ENCODE results near the gene TMEM87B. TPM values are rescaled to one million over a fixed set of nuclear protein-coding genes. Genes with fewer than 3 reads are reported as not detected.

The TMEM87B gene
- total RNA-seq, 2 experiments from 2014 or later = 13.9 to 22.8 TPM

DNA sequence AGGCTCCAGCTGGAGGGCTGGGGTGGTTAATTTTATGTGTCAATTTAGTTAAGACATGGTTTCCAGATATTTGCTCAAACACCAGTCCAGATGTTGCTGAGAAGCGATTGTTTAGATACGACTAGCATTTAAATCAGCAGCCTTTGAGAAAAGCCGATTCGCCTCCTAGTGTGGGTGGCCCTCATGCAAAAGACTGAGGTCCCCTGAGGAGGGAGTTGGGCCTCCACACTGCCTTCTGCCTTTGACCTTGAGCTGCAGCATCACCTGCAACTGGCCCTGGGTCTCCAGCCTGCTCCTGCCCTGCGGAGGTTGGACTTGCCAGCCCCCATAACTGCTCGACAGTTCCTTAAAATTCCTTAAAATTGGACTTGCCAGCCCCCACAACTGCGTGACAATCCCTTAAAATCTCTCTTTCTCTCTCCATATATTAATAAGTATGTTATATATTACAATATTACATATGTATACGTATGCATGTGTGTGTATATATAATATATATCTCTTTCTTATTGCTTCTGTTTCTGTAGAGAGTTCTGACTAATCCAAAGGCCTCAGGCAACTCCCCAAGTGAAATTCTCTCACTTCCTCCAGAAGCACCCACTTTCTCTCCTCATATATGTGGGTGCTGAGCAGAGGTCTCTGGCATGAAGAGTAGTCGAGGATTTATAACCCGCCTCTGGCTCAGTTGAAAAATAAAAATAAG is 97.6 kb downstream of the TMEM87B start:
- H3K79me2 ChIP-seq (ENCODE audit: insufficient read depth, low read depth, low read length) = no peaks in the 10 kb centered on the region
- H3K4me1 ChIP-seq (ENCODE audit: insufficient read depth, low read length, poor library complexity, severe bottlenecking) = peaks cover 18% of the 10 kb centered on the region
- no peaks in the 10 kb centered on the region for H4K20me1 ChIP-seq (ENCODE audit: insufficient read depth, low read length)
- no peak overlapping the region for H2AFZ ChIP-seq (ENCODE audit: low read length)
- H3K9me2 ChIP-seq (ENCODE audit: insufficient read depth, low read length) = no peaks in the 10 kb centered on the region
- no peak overlapping the region for H3K4me2 ChIP-seq (ENCODE audit: low read length)
- no peaks in the 10 kb centered on the region for H3K36me3 ChIP-seq (ENCODE audit: insufficient read depth, low read length)
- ChIA-PET CTCF (ENCODE audit: unreplicated experiment) (no interaction called here), POLR2A (no interaction called here)
- no TSS peak for BruUV-seq (replicated peaks)
- TF ChIP-seq EZH2phosphoT487 (IDR thresholded peaks at IDR 0.05; ENCODE audit: borderline replicate concordance, low read depth, low read length) (no peak), CTCF (conservative IDR thresholded peaks at IDR 0.05; ENCODE audit: low read length) (no peak)
- DNase-seq (ENCODE audit: low spot score) = no peak
- H3K9me3 ChIP-seq (ENCODE audit: low read length) = no peaks in the 10 kb centered on the region
- no peak overlapping the region for H3K27ac ChIP-seq (ENCODE audit: low read depth, low read length, poor library complexity, severe bottlenecking)
- H3K4me3 ChIP-seq (ENCODE audit: low read depth, low read length, poor library complexity, severe bottlenecking) = no peak overlapping the region
- intact Hi-C loops (cut with micrococcal nuclease; ENCODE audit: unreplicated experiment) = no loop called here

- BruUV-seq (replicated peaks) = no TSS peak
- Histone ChIP-seq H2AFZ (ENCODE audit: low read length) (no peak overlapping the region), H3K36me3 (ENCODE audit: insufficient read depth, low read length) (no peaks in the 10 kb centered on the region), H3K4me2 (ENCODE audit: low read length) (no peak overlapping the region), H4K20me1 (ENCODE audit: insufficient read depth, low read length) (no peaks in the 10 kb centered on the region), H3K27ac (ENCODE audit: low read depth, low read length, poor library complexity, severe bottlenecking) (no peak overlapping the region), H3K9me2 (ENCODE audit: insufficient read depth, low read length) (no peaks in the 10 kb centered on the region), H3K4me3 (ENCODE audit: low read depth, low read length, poor library complexity, severe bottlenecking) (no peak overlapping the region), H3K9me3 (ENCODE audit: low read length) (no peaks in the 10 kb centered on the region), H3K4me1 (ENCODE audit: insufficient read depth, low read length, poor library complexity, severe bottlenecking) (peaks cover 18% of the 10 kb centered on the region), H3K79me2 (ENCODE audit: insufficient read depth, low read depth, low read length) (no peaks in the 10 kb centered on the region)
- TF ChIP-seq CTCF (conservative IDR thresholded peaks at IDR 0.05; ENCODE audit: low read length) (no peak), EZH2phosphoT487 (IDR thresholded peaks at IDR 0.05; ENCODE audit: borderline replicate concordance, low read depth, low read length) (no peak)
- ChIA-PET CTCF (ENCODE audit: unreplicated experiment) (no interaction called here), POLR2A (no interaction called here)
- no peak for DNase-seq (ENCODE audit: low spot score)
- intact Hi-C loops (cut with micrococcal nuclease; ENCODE audit: unreplicated experiment) = no loop called here
Measured at GRCh38 chr2:112153179-112153490, 98.1 kb downstream of the TMEM87B start.

GRCh38 chr2:112153501-112153900 is 98.4 kb downstream of the TMEM87B start:
- peaks cover 18% of the 10 kb centered on the region for H3K4me1 ChIP-seq (ENCODE audit: insufficient read depth, low read length, poor library complexity, severe bottlenecking)
- no peak for DNase-seq (ENCODE audit: low spot score)
- H3K27ac ChIP-seq (ENCODE audit: low read depth, low read length, poor library complexity, severe bottlenecking) = no peak overlapping the region
- no peaks in the 10 kb centered on the region for H3K36me3 ChIP-seq (ENCODE audit: insufficient read depth, low read length)
- intact Hi-C loops (cut with micrococcal nuclease; ENCODE audit: unreplicated experiment) = no loop called here
- H2AFZ ChIP-seq (ENCODE audit: low read length) = no peak overlapping the region
- H3K9me2 ChIP-seq (ENCODE audit: insufficient read depth, low read length) = no peaks in the 10 kb centered on the region
- H3K9me3 ChIP-seq (ENCODE audit: low read length) = no peaks in the 10 kb centered on the region
- H3K79me2 ChIP-seq (ENCODE audit: insufficient read depth, low read depth, low read length) = no peaks in the 10 kb centered on the region
- no peaks in the 10 kb centered on the region for H4K20me1 ChIP-seq (ENCODE audit: insufficient read depth, low read length)
- CTCF ChIA-PET (ENCODE audit: unreplicated experiment) = no interaction called here
- POLR2A ChIA-PET = no interaction called here
- no peak overlapping the region for H3K4me3 ChIP-seq (ENCODE audit: low read depth, low read length, poor library complexity, severe bottlenecking)
- no peak overlapping the region for H3K4me2 ChIP-seq (ENCODE audit: low read length)
- no peak for TF ChIP-seq EZH2phosphoT487 (IDR thresholded peaks at IDR 0.05; ENCODE audit: borderline replicate concordance, low read depth, low read length)
- TF ChIP-seq CTCF (conservative IDR thresholded peaks at IDR 0.05; ENCODE audit: low read length) = no peak
- no TSS peak for BruUV-seq (replicated peaks)

All from OCI-LY7 (cell line).